AML-193 (cell line): Measurements from ENCODE around the gene SUGCT.

Source experiments
- DNase-seq, 2 experiments: peaks; one replicate each; lab custom pipeline; 2025; lab: John Stamatoyannopoulos, UW

SUGCT gene

GRCh38 chr7:40329601-40330153 lies 194.9 kb downstream of the SUGCT start:
- peak; percentile 32 to 59 for DNase-seq

- no peak for DNase-seq
Measured at GRCh38 chr7:40330408-40330807, 195.6 kb downstream of the SUGCT start.

- DNase-seq = no peak
Measured at GRCh38 chr7:40331915-40332314, 197.1 kb downstream of the SUGCT start.

GRCh38 chr7:40332516-40332915 lies 197.7 kb downstream of the SUGCT start:
- no peak for DNase-seq

- no peak for DNase-seq
Measured at GRCh38 chr7:40341836-40342235, 207.0 kb downstream of the SUGCT start.

- no peak for DNase-seq
Measured at GRCh38 chr7:40346554-40346953, 211.7 kb downstream of the SUGCT start.

GRCh38 chr7:40348126-40348728 lies 213.4 kb downstream of the SUGCT start:
- DNase-seq = no peak

- no peak for DNase-seq
Measured at GRCh38 chr7:40350100-40350499, 215.3 kb downstream of the SUGCT start.

- no peak for DNase-seq
Measured at GRCh38 chr7:40354711-40355110, 219.9 kb downstream of the SUGCT start.

GRCh38 chr7:40356312-40356711 lies 221.5 kb downstream of the SUGCT start:
- DNase-seq = no peak

- DNase-seq = no peak
Measured at GRCh38 chr7:40356871-40357709, 222.3 kb downstream of the SUGCT start.

- no peak for DNase-seq
Measured at GRCh38 chr7:40369641-40370277, 235.0 kb downstream of the SUGCT start.

GRCh38 chr7:40371806-40372440 lies 237.1 kb downstream of the SUGCT start:
- DNase-seq = no peak

GRCh38 chr7:40374575-40374974 lies 239.8 kb downstream of the SUGCT start:
- no peak for DNase-seq

GRCh38 chr7:40380111-40380510 lies 245.3 kb downstream of the SUGCT start:
- DNase-seq = no peak

- no peak for DNase-seq
Measured at GRCh38 chr7:40382145-40382544, 247.3 kb downstream of the SUGCT start.

- DNase-seq = no peak
Measured at GRCh38 chr7:40393660-40394059, 258.9 kb downstream of the SUGCT start.

- no peak for DNase-seq
Measured at GRCh38 chr7:40394400-40394799, 259.6 kb downstream of the SUGCT start.

- no peak for DNase-seq
Measured at GRCh38 chr7:40400525-40400924, 265.7 kb downstream of the SUGCT start.

- no peak for DNase-seq
Measured at GRCh38 chr7:40401406-40401805, 266.6 kb downstream of the SUGCT start.

- DNase-seq = no peak
Measured at GRCh38 chr7:40402661-40403060, 267.9 kb downstream of the SUGCT start.
